Measurements from ENCODE around the gene GRAMD1B.

The GRAMD1B gene

DNA sequence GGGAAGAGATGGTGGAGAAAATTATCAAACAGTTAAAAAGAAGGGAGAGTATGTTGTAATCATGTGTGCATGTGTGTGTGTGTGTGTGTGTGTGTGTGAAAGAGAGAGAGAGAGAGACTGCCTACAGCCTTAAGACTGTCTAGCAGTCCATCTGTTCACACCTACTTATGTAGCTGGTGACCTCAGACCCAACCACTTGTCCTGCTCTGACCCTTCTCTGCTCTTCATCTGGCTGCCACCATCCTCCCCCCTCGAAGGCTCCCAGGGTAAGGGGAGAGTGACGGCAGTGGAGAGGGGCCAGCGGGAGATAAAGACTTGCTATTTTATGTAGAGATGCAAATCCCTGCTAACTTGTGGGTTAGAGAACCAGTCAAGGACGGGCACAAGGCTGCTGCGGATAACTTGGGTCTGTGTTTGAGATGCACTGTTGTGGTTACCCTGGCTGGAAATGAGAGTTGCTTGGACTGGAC is 24.9 kb upstream of the GRAMD1B start:
- no peak for DNase-seq (ENCODE audit: insufficient read length, low spot score)
- FAIRE-seq = no peak
- TF ChIP-seq POLR2A (IDR thresholded peaks at IDR 0.05; ENCODE audit: low read depth, low read length) = no peak

DNA sequence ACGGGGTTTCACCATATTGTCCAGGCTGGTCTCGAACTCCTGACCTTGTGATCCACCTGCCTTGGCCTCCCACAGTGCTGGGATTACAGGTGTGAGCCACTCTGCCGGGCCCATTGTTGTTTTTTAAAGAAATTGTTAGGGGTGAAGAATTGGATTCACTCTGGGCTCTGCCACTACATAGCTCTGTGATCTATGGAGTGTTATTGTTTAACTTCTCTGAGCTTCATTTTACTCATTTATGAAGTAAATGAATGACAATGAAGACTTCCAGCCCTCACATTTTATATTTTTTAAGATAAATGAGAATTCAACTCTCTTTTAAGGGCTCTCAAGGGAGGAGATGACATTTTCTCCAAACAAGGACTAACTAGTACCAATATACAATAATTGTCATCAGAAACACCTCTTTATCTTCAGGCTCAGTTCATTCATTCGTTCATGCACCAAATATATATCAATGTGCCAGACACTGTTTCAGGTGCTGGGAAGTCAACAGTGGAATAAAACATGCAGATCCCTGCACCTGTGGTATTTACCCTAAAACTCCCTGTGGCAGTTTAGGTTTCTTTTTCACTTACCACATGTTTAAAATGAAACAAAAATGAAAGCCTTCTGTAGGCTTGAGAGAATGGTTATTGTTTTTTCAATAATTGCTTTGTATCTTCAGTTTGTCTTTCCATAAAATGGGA is 23.5 kb upstream of the GRAMD1B start:
- no peak for DNase-seq (ENCODE audit: insufficient read length, low spot score)
- TF ChIP-seq POLR2A (IDR thresholded peaks at IDR 0.05; ENCODE audit: low read depth, low read length) = no peak
- FAIRE-seq = no peak

DNA sequence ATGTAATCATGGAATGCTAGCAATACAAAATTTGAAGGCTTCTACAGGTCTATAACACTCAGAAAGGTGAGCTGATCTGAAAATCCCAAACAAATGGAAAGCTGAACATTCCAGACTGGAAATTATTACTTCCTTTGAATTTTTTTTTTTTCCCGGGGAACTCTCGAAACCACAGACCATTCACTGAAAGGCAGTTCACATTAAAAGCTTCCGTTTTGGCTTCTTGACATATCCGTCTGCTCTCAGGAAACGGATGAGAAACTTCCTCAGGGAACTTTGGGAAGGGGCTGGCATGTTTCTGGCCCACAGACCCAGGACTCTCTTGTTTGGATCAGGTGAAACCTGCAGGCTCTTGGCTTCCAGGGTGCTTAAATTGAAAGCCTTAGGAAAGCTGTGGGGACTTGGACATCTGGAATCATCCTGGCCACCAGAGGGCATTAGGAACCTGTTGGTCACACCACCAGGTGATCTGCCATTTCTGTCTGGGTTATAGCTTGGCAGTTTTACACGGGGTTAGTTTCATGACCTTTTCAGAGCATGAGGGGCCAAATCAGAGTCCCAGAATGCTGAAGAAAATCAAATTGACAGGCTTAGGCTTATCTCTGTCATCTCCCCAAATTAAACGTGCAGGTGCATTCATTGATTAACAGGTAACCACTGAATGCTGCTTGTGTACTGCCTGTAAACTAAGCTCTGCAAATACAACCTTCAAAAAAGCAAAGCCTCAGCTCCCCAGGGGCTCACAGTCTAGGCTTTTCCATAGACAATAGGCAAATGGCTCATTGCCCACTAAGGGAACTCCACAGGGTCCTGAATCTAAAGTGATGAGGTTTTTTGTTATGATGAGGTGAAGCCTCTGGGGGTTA is 22.7 kb upstream of the GRAMD1B start:
- peak; percentile 26 for DNase-seq (ENCODE audit: insufficient read length, low spot score)
- peak; percentile 95 for FAIRE-seq
- TF ChIP-seq POLR2A (IDR thresholded peaks at IDR 0.05; ENCODE audit: low read depth, low read length) = no peak

DNA sequence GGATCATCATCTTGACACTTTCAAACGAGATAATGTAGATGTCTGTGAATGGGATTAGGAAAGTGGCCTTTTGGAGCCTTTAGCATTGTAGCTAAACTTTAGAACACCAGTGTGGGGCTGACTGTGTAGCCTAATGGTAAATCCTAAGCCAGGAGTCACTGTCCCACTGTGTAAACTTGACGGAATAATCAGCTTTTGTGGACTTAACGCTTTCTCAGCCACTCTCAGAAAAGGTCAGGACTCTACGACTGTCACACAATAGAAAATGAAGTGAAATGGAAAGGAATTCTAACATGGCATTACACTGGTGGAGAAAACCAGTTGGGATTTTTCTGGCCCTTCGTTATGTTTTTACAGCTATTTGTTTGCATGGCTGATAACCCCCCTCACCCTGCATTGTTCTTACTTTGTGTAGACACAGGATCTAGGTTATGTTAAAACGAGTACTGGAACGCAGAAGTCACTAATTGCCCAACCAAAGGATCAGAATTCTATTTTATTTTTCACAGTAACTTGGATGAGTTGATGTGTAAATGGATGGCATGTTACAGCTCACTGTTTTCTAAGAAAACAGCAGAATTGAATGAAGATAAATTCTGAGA is 22.0 kb upstream of the GRAMD1B start:
- no peak for TF ChIP-seq POLR2A (IDR thresholded peaks at IDR 0.05; ENCODE audit: low read depth, low read length)
- DNase-seq (ENCODE audit: insufficient read length, low spot score) (no peak), FAIRE-seq (no peak)

DNA sequence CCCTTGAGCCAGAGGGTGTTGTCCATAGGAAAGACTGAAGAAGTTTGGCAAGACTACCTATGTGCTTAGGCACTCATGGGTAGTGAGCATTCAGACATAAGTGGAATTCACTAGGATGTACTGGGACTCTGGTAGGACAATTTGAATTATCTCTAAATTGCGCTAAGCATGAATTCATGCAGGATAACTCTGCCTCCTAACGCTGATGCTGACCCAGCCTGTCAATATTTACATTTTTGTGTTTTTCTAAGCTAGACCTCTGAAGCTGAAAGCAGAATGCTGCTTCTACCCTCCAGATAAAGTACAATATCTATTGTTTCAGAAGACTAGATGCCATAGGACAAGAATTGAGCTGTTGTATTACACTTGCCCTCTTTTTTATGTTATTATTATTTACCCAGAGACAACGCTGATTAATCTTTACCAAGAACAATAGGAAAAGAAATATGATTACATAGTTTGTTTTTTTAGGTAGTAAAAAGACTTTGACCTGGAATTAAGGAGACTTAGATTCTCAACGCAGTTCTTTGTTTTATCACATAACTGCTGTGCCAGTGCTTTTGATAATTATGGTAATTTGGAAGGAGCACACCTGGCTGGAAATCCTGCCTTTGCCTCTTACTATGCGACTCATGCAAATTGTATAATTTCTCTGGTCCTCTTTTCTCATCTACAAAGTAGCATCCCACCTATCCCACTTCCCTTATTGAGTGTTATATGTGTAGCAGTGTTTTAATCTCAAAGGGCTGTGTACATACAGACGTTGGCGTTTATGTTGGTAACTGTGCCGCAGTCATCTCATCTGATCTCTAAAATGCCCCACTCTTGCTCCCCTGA is 21.2 kb upstream of the GRAMD1B start:
- no peak for TF ChIP-seq POLR2A (IDR thresholded peaks at IDR 0.05; ENCODE audit: low read depth, low read length)
- FAIRE-seq = no peak
- DNase-seq (ENCODE audit: insufficient read length, low spot score) = no peak

DNA sequence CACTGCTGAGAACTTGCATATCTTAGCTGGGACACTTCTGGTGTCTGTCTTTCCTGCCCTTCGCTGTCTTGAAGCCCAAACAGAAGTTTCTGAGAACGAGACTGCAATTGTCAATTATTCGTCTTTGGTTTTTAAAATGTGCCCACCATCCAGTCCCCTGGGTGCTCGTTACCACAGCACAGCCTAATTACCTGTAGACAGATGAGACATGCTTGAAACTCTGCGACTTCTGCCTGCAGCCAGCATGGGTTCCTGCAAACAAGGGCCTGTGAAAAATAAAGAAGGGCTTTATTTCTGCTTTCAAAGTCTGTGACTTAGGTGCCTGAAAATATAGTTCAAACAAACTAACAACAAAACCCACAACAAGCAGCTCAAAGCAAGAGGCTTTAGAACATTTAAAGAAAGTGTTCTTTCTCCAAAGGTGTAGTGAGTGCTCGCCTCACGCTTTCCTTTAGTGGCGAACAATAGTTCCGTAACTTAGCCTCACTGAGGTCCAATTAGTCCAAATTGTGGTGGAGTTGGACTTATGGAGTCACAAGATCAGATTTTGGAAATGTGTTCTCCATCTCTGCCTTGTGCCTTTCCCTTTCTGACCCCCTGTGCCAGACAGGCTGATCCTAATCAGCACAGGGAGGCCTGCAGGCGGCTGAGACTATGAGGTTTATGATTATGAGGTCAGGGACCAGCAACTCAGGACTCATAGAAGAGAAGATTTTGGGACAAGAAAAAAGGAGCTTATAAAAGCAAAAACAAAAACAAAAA is 20.4 kb upstream of the GRAMD1B start:
- DNase-seq (ENCODE audit: insufficient read length, low spot score) = no peak
- TF ChIP-seq POLR2A (IDR thresholded peaks at IDR 0.05; ENCODE audit: low read depth, low read length) = no peak
- no peak for FAIRE-seq

DNA sequence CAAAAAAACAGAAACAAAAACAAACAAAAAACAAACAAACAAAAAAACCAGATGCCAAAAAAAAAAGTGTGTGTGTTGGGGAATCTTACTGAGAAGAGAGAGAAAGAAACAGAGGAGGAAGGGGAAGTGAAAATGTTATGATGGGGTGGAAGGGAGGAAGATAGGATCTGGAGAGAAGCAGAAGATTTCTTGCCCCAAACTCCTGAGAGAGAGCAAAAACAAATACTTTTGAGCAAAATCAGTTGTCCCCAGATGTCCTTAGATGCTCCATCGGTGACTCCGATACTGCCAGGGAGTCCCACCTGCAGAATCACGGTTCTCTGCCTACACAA is 19.9 kb upstream of the GRAMD1B start:
- FAIRE-seq (no peak), DNase-seq (ENCODE audit: insufficient read length, low spot score) (no peak)
- no peak for TF ChIP-seq POLR2A (IDR thresholded peaks at IDR 0.05; ENCODE audit: low read depth, low read length)

DNA sequence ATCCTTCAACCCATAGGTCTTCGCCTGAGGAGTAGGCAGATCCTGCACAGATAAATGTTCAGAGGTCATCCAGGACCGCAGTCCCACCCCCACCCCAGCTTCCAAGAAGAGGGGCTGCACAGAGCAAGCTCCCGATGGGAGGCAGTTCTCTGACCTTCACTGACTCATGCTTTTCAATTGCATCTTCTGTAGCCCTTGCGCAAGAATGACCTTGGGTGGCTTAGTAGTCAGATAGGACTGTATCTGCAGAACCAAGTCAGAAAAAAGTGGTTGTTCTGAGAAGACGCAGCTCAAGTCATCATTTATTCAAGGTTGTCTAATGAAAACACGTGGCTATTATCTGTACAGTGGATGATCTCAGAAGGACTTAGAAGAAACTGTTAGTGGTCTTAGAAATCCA is 16.4 kb upstream of the GRAMD1B start:
- DNase-seq (ENCODE audit: insufficient read length, low spot score) = no peak
- no peak for FAIRE-seq
- TF ChIP-seq POLR2A (IDR thresholded peaks at IDR 0.05; ENCODE audit: low read depth, low read length) = no peak

DNA sequence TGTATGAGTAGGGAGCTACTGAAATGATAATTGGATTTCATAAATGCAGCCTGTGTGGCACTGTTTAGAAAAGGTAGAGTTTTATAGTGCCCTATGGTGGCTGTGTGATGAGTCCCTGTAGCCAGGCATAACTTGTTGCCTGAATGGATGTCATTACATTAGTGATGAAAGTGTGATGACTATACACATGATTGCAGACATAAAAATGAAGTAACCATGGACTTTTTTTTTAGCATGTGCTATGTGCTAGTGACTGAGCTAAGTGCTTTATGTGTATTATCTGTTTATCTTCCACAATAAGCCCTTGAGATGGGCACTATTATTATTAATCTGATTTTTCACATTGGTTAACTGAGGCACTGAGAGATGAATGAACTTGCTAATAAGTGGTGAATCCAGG is 13.5 kb upstream of the GRAMD1B start:
- no peak for TF ChIP-seq POLR2A (IDR thresholded peaks at IDR 0.05; ENCODE audit: low read depth, low read length)
- no peak for DNase-seq (ENCODE audit: insufficient read length, low spot score)
- FAIRE-seq = no peak

DNA sequence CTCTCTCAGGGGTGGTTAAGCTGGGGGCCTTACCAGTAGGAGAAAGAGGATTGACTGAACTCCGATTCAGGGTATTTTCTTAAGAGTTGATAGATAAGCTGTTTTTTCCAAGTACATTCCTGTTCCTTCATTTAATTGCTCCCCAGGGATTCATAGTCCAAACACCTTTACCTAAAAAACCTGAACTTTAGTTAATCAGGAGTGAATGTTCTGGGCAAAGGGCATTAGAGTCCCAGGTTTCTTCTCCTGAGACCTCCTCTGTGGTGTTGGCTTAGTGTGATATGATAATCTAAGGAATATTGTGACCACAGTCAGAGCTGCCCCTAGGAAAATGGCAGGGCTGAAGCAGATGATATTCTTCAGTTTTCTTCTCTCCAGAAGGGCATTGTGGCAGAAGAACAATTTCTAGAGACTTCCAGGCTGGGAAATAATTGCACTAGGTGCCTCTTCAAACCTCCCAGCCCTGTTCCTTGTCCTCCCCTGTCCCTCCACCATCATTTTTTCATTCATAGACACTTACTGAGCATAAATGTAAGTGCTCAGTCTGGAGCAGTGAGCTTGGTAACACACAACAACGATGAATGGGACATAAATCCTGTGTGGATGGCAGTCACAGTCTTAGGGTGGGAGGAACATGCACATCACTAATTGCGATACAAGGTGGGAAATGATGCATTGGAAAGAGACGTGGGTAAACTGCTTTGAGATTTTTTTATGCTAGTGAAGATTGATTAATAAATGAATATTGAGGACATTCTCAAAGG is 11.5 kb upstream of the GRAMD1B start:
- FAIRE-seq (no peak), DNase-seq (ENCODE audit: insufficient read length, low spot score) (no peak)
- TF ChIP-seq POLR2A (IDR thresholded peaks at IDR 0.05; ENCODE audit: low read depth, low read length) = no peak

DNA sequence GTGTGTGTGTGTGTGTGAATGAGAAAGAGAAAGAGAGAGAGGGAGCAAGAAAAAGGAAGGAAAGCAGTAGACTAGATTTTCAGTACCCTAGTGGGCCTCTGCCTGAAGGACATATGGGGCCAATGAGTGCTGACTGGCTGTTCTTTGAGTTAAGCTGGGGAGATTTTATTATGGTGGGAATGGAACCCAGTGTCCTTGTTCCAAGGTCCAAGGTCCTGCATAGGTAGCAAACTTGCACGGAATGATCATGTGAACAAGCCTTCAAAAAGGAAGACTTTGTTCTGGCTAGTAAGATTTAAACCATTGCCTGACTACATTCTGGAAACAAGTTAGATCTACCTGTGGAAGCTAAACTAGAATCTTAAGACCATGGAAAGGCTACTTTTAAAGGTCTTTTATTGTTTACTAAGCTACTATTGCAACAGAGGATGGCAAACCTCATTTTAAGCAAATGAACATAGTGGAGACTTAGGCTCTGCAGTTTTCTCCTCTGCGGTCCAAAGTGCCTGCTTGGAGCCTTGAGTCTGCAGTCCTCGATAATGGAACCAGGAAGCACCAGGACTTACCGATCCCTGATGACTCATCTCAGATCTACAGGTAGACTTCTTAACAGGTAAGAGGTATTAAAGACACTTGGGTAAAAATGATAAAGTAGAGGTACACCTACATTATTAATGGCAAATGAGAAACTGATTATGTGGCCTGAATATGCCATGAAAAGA is 10.2 kb upstream of the GRAMD1B start:
- no peak for TF ChIP-seq POLR2A (IDR thresholded peaks at IDR 0.05; ENCODE audit: low read depth, low read length)
- no peak for FAIRE-seq
- DNase-seq (ENCODE audit: insufficient read length, low spot score) = no peak

DNA sequence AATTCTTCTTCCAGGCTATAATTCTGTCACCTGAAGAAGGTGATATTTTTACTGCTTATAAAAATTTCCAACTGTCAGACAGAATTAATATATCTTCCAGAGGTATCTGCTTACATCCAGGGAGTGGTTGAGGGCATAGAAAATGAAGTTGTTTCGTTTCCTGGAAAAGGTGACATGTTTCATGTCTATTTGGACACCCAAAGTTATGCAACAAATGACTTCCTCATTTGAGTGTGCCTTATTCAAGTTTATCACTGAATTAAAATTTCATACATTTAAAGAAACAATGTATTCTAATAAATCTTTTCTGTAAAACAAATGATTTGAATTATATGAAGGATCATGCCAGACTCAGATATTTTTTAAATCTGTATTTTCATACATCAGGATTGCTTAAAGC is 8.5 kb upstream of the GRAMD1B start:
- FAIRE-seq (no peak), DNase-seq (ENCODE audit: insufficient read length, low spot score) (no peak)
- no peak for TF ChIP-seq POLR2A (IDR thresholded peaks at IDR 0.05; ENCODE audit: low read depth, low read length)
